Measurements from ENCODE around the gene SSH2. TPM values are rescaled to one million over a fixed set of nuclear protein-coding genes. Genes with fewer than 3 reads are reported as not detected.
A peak's percentile ranks its signal among the peaks of the same experiment; 100 is the strongest.
"Not testable (repeated sequence)": the region's sequence is repeated elsewhere in the genome, so short reads cannot be mapped to it uniquely, and the experiment has no call there.

Gene SSH2
- total RNA-seq, 2 donors from 2014 or later, result 41.4 to 46.8 TPM

DNA sequence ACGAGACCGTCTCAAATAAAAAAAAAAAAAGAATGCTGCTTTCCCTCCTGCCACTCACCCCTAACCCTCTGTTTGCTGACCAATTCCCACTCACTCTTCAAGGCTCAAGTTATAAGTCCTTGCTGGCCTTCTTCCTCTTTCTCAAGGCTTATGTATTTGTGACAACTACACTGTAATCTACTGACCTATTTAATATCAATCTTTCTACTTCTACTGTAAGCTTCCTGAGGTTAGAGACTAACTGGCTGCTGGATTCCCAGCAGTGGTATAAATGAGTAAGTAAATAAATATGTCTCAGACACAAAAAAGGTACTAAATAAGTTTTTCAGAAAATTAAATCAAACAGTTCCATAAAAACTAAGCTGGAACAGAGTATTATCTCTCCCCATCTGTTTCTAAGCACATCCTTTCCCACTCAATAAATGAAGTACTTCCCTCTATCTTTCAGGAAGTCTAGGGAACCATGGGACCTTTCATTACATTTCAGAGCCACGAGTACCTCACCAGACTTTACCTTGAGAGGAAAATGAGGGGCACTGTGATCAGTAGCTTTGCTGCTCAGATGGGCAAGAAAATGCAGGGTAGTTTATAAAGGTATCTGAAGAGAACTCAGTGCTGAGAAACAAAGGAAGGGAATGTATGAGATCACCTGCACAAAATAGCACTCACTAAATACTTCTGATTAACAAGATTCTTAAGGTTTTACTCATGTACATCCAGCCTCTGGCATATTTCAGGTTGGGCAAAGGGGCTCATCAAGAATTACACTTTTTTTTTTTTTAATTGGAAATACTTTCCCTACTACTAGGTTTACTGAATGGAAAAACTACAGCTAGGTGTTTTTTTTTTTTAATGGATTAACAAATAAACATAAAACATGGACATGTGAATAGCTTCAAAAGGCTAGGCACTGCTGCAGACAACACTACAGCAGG, 10.8 kb downstream of the SSH2 start:
- DNase-seq (no peak), ATAC-seq (replicated peaks in 1 of 2) (no peak)
- no peaks in the 10 kb centered on the region for H3K27me3 Mint-ChIP-seq (ENCODE audit: low read depth)
- peak overlapping the region; percentile 54 for H3K27ac Mint-ChIP-seq
- no peaks in the 10 kb centered on the region for H3K9me3 Mint-ChIP-seq
- H3K4me1 Mint-ChIP-seq (ENCODE audit: low read depth), result peaks cover 36% of the 10 kb centered on the region
- H3K36me3 Mint-ChIP-seq (ENCODE audit: insufficient read depth in 2 of 2), result no peaks in the 10 kb centered on the region
- H3K4me3 Mint-ChIP-seq, result no peak overlapping the region

DNA sequence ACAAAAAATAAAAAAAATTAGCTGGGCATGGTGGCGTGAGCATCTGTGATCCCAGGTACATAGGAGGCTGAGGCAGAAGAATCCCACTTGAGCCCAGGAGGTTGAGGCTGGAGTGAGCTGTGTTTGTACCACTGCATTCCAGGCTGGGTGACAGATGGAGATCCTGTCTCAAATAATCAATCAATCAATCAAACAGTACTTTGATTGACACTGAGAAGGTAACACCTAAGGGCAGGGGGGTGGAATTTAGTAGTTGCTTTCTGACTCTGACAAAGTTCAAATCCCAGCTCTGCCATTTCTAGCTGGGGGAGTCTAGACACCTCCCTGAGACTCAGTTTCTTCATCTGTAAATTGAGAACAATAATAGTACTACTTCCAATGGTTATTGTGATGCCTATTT, 12.0 kb downstream of the SSH2 start:
- Mint-ChIP-seq H3K4me3 (no peak overlapping the region), H3K27me3 (ENCODE audit: low read depth) (no peaks in the 10 kb centered on the region), H3K9me3 (no peaks in the 10 kb centered on the region), H3K4me1 (ENCODE audit: low read depth) (peaks cover 36% of the 10 kb centered on the region), H3K36me3 (ENCODE audit: insufficient read depth in 2 of 2) (no peaks in the 10 kb centered on the region), H3K27ac (no peak overlapping the region)
- no peak for ATAC-seq (replicated peaks in 1 of 2)
- DNase-seq, result no peak

DNA sequence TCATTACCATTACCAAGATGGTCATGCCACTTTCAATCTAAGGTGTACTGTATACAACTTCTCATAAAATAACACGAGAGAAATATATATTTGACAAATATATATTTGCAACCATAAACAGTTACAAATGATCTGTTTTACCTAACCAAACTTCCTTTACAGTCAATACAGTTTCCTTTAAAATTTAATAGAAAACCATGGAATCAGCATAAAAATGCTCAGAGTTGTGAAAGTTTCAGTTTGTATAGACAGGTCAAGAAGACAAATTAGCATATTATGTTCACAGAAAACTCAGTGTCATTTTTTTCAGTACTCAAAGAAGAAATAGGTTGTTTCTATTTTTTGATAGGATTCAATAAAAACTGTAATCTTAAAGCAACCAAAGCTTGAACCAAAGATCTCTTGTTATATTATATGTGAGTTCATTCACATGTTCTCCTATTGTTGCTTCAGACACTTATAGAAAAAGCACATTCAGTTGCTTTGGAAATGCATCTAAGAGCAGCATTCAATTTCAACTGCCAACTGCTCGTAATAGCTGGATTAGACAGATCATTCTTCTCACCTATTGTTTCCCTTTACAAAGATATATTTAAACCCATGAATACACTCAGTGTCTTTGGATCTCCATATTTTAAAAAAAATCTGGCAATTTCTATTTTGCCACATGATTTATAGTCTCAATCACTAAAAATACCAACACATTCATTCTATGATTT, 15.1 kb downstream of the SSH2 start:
- Mint-ChIP-seq H3K4me1 (ENCODE audit: low read depth) (peaks cover 41% of the 10 kb centered on the region), H3K36me3 (ENCODE audit: insufficient read depth in 2 of 2) (no peaks in the 10 kb centered on the region), H3K4me3 (no peak overlapping the region), H3K27me3 (ENCODE audit: low read depth) (no peaks in the 10 kb centered on the region), H3K27ac (no peak overlapping the region), H3K9me3 (no peaks in the 10 kb centered on the region)
- no peak for ATAC-seq (replicated peaks in 1 of 2)
- no peak for DNase-seq

DNA sequence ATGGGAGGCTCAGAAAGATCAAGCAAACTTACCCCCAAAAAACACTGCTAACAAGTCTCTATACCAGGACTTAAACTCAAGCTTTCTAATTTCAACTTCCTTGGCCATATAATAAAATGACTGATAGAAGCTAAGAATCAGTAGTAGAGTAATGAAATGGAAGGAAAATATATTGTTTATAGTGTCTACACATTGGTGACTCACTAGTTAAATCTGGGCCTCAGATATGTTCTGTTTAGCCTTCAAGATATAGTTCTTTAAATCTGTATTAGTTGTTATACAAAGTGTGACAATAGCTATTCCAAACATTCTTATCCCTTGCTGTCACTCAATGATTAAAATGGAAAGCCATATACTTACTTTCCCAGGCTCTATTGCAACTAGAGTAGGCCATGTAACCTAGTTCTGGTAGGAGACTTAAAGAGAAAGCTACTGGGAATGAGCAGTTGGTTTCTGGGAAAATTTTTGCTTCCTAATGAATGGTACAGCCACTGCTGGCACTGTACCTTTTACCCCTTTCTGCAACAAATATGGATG, 18.3 kb downstream of the SSH2 start:
- Mint-ChIP-seq H3K9me3 (peaks cover under 1 to 2% of the 10 kb centered on the region in 2 donors), H3K4me1 (ENCODE audit: low read depth) (peaks cover 37% of the 10 kb centered on the region), H3K4me3 (no peak overlapping the region), H3K27ac (no peak overlapping the region), H3K27me3 (ENCODE audit: low read depth) (no peaks in the 10 kb centered on the region), H3K36me3 (ENCODE audit: insufficient read depth in 2 of 2) (peaks cover 0 to 4% of the 10 kb centered on the region in 2 donors)
- DNase-seq (no peak), ATAC-seq (replicated peaks in 1 of 2) (no peak)

DNA sequence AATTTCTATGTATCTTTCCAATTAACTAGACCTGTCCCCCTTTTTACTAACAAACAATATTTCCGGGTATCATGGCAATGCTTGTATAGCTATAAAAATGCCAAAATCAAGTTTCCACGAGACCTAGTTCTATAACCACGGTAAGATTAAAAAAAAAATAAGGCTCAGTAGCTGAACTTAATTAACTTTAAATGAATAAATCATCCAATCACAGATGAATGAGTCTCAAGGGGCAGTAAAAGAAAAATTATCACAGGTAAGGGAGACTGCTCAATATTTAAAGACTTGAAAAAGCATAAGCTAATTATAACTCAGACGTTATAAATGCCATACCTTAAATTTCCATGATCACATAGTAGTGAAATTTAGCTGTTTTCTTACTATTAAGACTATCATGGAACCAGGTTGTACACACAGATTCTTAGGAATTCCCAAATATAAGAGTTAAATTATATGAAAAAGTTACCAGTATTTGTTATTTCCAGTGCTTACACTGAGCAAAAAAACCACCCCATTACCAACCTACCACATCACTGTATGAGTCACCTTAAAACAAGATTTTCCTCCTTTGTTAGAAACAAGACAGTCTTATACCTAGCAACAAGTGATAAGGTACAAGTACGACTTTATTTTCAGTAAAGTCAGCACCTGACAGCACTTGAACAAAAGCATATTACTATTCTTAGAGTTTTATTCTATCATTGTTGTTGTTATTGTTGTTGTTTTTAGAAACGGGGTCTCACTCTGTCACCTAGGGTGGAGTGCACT, 20.6 kb downstream of the SSH2 start:
- Mint-ChIP-seq H3K27ac (no peak overlapping the region), H3K4me3 (no peak overlapping the region), H3K36me3 (ENCODE audit: insufficient read depth in 2 of 2) (peaks cover 8 to 14% of the 10 kb centered on the region in 2 donors), H3K9me3 (peaks cover 7 to 8% of the 10 kb centered on the region in 2 donors), H3K4me1 (ENCODE audit: low read depth) (peaks cover 31% of the 10 kb centered on the region), H3K27me3 (ENCODE audit: low read depth) (no peaks in the 10 kb centered on the region)
- DNase-seq, result no peak
- ATAC-seq (replicated peaks in 1 of 2), result peak; percentile 80 to 86

DNA sequence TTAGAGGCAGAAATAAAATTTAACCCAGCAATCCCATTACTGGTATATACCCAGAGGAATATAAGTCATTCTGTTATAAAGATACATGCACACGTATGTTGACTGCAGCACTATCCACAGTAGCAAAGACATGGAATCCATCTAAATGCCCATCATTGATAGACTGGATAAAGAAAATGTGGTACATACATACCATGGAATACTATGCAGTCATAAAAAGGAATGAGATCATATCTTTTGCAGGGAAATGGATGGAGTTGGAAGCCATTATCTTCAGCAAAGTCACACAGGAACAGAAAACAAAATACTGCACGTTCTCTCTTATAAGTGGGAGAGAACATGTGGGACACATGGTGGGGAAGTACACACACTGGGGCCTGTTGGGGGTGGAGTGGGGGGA, 23.1 kb downstream of the SSH2 start:
- no peak for ATAC-seq (replicated peaks in 1 of 2)
- Mint-ChIP-seq H3K27me3 (ENCODE audit: low read depth) (no peaks in the 10 kb centered on the region), H3K27ac (no peak overlapping the region), H3K4me1 (ENCODE audit: low read depth) (peaks cover 42% of the 10 kb centered on the region), H3K36me3 (ENCODE audit: insufficient read depth in 2 of 2) (peaks cover 8 to 14% of the 10 kb centered on the region in 2 donors), H3K9me3 (peaks cover 7 to 8% of the 10 kb centered on the region in 2 donors), H3K4me3 (no peak overlapping the region)
- no peak for DNase-seq

DNA sequence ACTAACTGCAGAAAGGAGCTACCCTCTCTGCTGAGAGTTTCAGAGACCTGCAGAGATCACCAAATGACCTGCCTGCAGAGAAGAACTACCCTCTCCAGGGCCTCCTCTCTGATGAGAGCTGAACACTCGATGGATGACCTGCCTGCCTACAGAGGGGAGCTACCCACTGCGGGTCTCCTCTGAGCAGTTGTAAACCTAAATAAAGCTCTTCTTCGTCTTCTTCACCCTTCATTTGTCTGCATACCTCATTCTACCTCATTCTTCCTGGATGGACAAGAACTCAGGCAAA, 24.2 kb downstream of the SSH2 start:
- DNase-seq, result no peak
- H3K4me1 Mint-ChIP-seq (ENCODE audit: low read depth), result peaks cover 42% of the 10 kb centered on the region

DNA sequence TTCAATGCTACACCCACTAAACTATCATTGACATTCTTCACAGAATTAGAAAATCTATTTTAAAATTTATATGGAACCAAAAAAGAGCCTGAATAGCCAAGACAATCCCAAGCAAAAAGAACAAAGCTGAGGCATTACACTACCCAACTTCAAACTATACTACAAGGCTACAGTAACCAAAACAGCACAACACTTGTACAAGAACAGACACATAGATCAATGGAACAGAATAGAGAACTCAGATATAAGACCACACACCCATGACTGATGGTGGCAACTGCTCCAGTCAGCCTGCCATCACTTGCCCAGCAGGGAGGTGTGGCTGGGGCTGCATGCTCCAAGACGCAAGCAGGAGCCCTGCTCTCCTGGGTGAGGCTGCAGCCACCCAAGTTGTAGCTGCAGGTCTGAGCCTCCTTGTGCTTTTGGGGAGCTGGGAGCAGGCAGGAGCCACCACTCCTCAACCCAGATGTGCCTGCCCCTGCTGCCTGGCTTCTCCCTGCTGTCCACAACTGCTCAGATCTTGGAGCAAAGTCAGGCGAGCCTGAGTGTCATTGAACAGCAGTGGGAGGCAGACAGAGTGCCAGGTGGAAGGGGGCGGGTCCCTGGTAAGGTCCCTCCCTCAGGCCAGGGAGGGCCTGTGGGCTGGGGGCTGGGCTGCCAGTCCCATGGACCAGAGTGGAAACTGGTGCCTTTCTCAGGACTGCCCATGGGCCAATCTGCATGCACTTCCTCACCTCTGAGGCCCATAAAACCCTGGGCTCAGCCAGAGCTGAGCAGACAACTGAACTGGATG, 24.7 kb downstream of the SSH2 start:
- DNase-seq, result no peak

More for the DNA sequence above, 24.2 kb downstream of the SSH2 start:
- no peak for ATAC-seq (replicated peaks in 1 of 2)
- H3K27me3 Mint-ChIP-seq (ENCODE audit: low read depth), result no peaks in the 10 kb centered on the region
- H3K27ac Mint-ChIP-seq, result no peak overlapping the region
- peaks cover 8 to 14% of the 10 kb centered on the region in 2 donors for H3K36me3 Mint-ChIP-seq (ENCODE audit: insufficient read depth in 2 of 2)
- peaks cover 7 to 8% of the 10 kb centered on the region in 2 donors for H3K9me3 Mint-ChIP-seq
- no peak overlapping the region for H3K4me3 Mint-ChIP-seq

DNA sequence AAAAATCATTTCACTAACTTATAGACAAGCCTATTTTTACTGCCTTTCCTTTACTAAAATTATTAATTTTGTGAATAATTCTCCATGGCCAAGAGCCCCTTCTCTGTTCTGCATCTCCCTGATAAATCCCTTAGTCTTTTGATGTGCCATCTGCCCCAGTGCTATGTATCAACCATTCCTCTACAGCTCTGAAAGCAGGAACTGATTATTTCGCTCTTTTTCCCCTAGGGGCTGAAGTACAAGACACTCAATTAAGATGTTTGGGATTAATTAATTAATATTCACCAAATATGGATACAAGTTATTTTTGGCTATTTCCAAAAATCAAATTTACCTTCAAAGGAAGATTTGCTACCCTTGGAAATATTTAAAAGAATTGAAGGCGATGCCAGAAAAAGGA, 26.6 kb downstream of the SSH2 start:
- peaks cover 8 to 14% of the 10 kb centered on the region in 2 donors for H3K36me3 Mint-ChIP-seq (ENCODE audit: insufficient read depth in 2 of 2)
- H3K4me3 Mint-ChIP-seq, result no peak overlapping the region
- H3K9me3 Mint-ChIP-seq, result peaks cover 7 to 8% of the 10 kb centered on the region in 2 donors
- no peak for ATAC-seq (replicated peaks in 1 of 2)
- peaks cover 27% of the 10 kb centered on the region for H3K4me1 Mint-ChIP-seq (ENCODE audit: low read depth)
- H3K27me3 Mint-ChIP-seq (ENCODE audit: low read depth), result no peaks in the 10 kb centered on the region
- DNase-seq, result no peak
- H3K27ac Mint-ChIP-seq, result peak overlapping the region; percentile 8

More for the DNA sequence above, 24.7 kb downstream of the SSH2 start:
- no peaks in the 10 kb centered on the region for H3K27me3 Mint-ChIP-seq (ENCODE audit: low read depth)
- H3K4me1 Mint-ChIP-seq (ENCODE audit: low read depth), result peaks cover 40% of the 10 kb centered on the region
- H3K9me3 Mint-ChIP-seq, result peaks cover 7 to 8% of the 10 kb centered on the region in 2 donors
- peaks cover 8 to 14% of the 10 kb centered on the region in 2 donors for H3K36me3 Mint-ChIP-seq (ENCODE audit: insufficient read depth in 2 of 2)
- ATAC-seq (replicated peaks in 1 of 2), result no peak
- H3K27ac Mint-ChIP-seq, result no peak overlapping the region
- no peak overlapping the region for H3K4me3 Mint-ChIP-seq

DNA sequence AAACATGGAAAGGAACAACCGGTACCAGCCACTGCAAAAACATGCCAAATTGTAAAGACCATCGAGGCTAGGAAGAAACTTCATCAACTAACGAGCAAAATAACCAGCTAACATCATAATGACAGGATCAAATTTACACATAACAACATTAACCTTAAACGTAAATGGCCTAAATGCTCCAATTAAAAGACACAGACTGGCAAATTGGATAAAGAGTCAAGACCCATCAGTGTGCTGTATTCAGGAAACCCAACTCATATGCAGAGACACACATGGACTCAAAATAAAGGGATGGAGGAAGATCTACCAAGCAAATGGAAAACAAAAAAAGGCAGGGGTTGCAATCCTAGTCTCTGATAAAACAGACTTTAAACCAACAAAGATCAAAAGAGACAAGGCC, 32.9 kb downstream of the SSH2 start:
- H3K27ac Mint-ChIP-seq; H3K36me3 Mint-ChIP-seq (ENCODE audit: insufficient read depth in 2 of 2); H3K9me3 Mint-ChIP-seq; H3K4me3 Mint-ChIP-seq; H3K27me3 Mint-ChIP-seq (ENCODE audit: low read depth); ATAC-seq (replicated peaks in 1 of 2); H3K4me1 Mint-ChIP-seq (ENCODE audit: low read depth); DNase-seq: not testable (repeated sequence)

DNA sequence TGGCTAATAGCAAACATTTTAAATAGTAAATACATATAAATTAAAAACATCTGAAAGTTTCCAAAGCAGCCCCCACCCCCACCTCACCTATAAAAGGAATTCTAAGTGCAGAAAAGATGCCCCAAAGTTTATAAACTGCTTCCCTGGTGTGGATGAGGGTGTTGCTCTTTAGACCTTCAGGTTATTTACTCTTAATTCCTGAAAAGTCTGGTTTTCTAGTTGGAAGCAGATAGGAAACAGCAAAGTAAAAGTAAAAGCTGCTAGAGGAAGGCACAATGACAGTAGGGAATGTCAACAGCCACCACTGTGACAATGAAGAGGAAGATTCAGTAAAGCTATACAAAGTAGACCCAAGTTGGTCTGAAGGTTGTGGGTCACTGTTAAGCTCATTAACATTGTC, 37.8 kb downstream of the SSH2 start:
- DNase-seq (no peak), ATAC-seq (replicated peaks in 1 of 2) (no peak)
- Mint-ChIP-seq H3K27ac (no peak overlapping the region), H3K27me3 (ENCODE audit: low read depth) (no peaks in the 10 kb centered on the region), H3K9me3 (peaks cover 0 to 7% of the 10 kb centered on the region in 2 donors), H3K4me1 (ENCODE audit: low read depth) (peaks cover 7% of the 10 kb centered on the region), H3K36me3 (ENCODE audit: insufficient read depth in 2 of 2) (peaks cover 1 to 3% of the 10 kb centered on the region in 2 donors), H3K4me3 (no peak overlapping the region)

DNA sequence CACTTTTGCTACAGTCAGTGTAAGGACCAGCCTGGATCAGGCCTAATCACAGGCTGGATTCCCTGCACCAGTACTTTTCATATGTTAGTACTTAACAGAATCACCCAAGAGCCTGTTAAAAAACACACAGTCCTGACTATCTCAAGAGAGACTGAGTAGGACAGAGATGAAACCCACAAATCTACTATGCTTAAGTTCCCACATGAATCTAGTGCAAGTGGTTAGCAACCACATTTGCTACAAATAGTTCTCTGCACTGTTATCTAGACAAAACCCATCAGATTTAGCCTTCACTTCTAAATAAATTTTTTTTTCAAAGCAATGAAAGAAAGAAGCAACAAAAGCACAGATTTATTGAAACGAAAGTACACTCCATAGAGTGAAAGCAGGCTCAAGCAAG, 38.9 kb downstream of the SSH2 start:
- Mint-ChIP-seq H3K4me1 (ENCODE audit: low read depth) (peaks cover 7% of the 10 kb centered on the region), H3K4me3 (no peak overlapping the region), H3K9me3 (peaks cover 0 to 4% of the 10 kb centered on the region in 2 donors), H3K27ac (no peak overlapping the region), H3K36me3 (ENCODE audit: insufficient read depth in 2 of 2) (peaks cover 2 to 3% of the 10 kb centered on the region in 2 donors), H3K27me3 (ENCODE audit: low read depth) (no peaks in the 10 kb centered on the region)
- ATAC-seq (replicated peaks in 1 of 2) (no peak), DNase-seq (no peak)

Measured in activated T-cell treated with anti-CD3 and anti-CD28 coated beads, Interleukin-2, amount 50 U/mL, for 72 hours (primary cell).